GM23338 (cell line): ENCODE results near the gene CSTF3.

Source experiments
- CREB1 ChIP-seq: fragments of 250-450 bp; sonication (Bioruptor Pico); IDR thresholded peaks from 2 replicates; pipeline ENCODE4 v1.5.0; 2020; ENCODE audit warnings: low read depth, mild to moderate bottlenecking, moderate library complexity
- CTCF ChIP-seq, 2 experiments: fragments of 200-600 bp in 1 of 2; sonication (generic) in 1 of 2; conservative IDR thresholded peaks; 2 replicates each; pipeline versions ENCODE4 v1.5.1 to v1.6.1; 2016 to 2017; ENCODE audit warnings: antibody characterized with exemption in 2 of 2, low read depth in 2 of 2, mild to moderate bottlenecking in 2 of 2, moderate library complexity in 1 of 2
- EZH2 ChIP-seq: fragments of 200-600 bp; sonication (generic); IDR thresholded peaks from one replicate; pipeline ENCODE4 v1.8.0; 2017; ENCODE audit warnings: antibody characterized with exemption, mild to moderate bottlenecking, low read depth; ENCODE audit not compliant: unreplicated experiment
- EZH2phosphoT487 ChIP-seq: fragments of 200-600 bp; sonication (generic); IDR thresholded peaks from one replicate; pipeline ENCODE4 v1.8.1; 2018; ENCODE audit warnings: antibody characterized with exemption; ENCODE audit not compliant: unreplicated experiment
- JUNB ChIP-seq: IDR thresholded peaks from one replicate; pipeline ENCODE4 v1.6.1; 2016; ENCODE audit warnings: antibody characterized with exemption; ENCODE audit not compliant: unreplicated experiment
- NANOG ChIP-seq: IDR thresholded peaks from 2 replicates; pipeline ENCODE4 v1.6.1; 2016; ENCODE audit warnings: antibody characterized with exemption, borderline replicate concordance
- POLR2AphosphoS5 ChIP-seq: IDR thresholded peaks from 2 replicates; pipeline ENCODE4 v1.6.1; 2016; ENCODE audit warnings: antibody characterized with exemption, low read depth
- STAT1 ChIP-seq: IDR thresholded peaks from one replicate; pipeline ENCODE4 v1.6.1; 2016; ENCODE audit warnings: antibody characterized with exemption; ENCODE audit not compliant: unreplicated experiment
- ZNF114 ChIP-seq: fragments of 250-450 bp; sonication (Bioruptor Pico); IDR thresholded peaks from 2 replicates; pipeline ENCODE4 v1.5.0; 2020; ENCODE audit warnings: mild to moderate bottlenecking, moderate library complexity
- ZNF331 ChIP-seq: fragments of 250-450 bp; sonication (Bioruptor Pico); IDR thresholded peaks from 2 replicates; pipeline ENCODE4 v1.5.0; 2020; ENCODE audit warnings: low read depth, mild to moderate bottlenecking, moderate library complexity
- ZNF462 ChIP-seq: fragments of 250-450 bp; sonication (Bioruptor Pico); IDR thresholded peaks from 2 replicates; pipeline ENCODE4 v1.5.0; 2020; ENCODE audit warnings: mild to moderate bottlenecking, moderate library complexity
- TF ChIP-seq, protein P1 (sequence below): IDR thresholded peaks from one replicate; pipeline ENCODE4 v1.6.1; 2018; ENCODE audit warnings: antibody characterized with exemption; ENCODE audit not compliant: unreplicated experiment
- TF ChIP-seq, protein P2 (sequence below): IDR thresholded peaks from 2 replicates; pipeline ENCODE4 v1.6.1; 2016; ENCODE audit warnings: antibody characterized with exemption

DNA sequence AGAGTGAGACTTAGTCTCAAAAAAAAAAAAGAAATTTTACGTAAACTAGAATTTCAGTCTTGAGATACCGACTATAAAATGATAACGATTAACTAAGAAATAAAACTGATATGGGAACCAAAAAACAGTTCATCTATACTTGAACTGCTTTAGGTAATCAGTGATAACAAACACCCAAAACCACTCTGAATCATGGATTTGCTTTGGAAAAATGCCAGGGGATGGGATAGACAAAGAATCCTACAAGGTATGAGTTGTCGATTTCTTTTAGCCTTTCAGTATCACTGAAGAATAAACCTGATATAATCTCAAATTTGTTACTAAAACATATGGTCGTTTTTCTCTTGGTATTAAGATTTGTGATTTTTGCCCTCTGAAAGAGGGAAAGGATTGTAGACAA is 13.7 kb downstream of the CSTF3 start:
- no peak for TF ChIP-seq EZH2phosphoT487
- TF ChIP-seq CREB1 (CRISPR knock-in tag), result no peak
- no peak for TF ChIP-seq CTCF (conservative IDR thresholded peaks at IDR 0.05; ENCODE audit: low read depth in 2 of 2)
- no peak for TF ChIP-seq POLR2AphosphoS5
- TF ChIP-seq EZH2, result no peak
- TF ChIP-seq, protein P1, sequence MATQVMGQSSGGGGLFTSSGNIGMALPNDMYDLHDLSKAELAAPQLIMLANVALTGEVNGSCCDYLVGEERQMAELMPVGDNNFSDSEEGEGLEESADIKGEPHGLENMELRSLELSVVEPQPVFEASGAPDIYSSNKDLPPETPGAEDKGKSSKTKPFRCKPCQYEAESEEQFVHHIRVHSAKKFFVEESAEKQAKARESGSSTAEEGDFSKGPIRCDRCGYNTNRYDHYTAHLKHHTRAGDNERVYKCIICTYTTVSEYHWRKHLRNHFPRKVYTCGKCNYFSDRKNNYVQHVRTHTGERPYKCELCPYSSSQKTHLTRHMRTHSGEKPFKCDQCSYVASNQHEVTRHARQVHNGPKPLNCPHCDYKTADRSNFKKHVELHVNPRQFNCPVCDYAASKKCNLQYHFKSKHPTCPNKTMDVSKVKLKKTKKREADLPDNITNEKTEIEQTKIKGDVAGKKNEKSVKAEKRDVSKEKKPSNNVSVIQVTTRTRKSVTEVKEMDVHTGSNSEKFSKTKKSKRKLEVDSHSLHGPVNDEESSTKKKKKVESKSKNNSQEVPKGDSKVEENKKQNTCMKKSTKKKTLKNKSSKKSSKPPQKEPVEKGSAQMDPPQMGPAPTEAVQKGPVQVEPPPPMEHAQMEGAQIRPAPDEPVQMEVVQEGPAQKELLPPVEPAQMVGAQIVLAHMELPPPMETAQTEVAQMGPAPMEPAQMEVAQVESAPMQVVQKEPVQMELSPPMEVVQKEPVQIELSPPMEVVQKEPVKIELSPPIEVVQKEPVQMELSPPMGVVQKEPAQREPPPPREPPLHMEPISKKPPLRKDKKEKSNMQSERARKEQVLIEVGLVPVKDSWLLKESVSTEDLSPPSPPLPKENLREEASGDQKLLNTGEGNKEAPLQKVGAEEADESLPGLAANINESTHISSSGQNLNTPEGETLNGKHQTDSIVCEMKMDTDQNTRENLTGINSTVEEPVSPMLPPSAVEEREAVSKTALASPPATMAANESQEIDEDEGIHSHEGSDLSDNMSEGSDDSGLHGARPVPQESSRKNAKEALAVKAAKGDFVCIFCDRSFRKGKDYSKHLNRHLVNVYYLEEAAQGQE, result no peak
- TF ChIP-seq ZNF331 (CRISPR knock-in tag), result no peak
- no peak for TF ChIP-seq NANOG
- no peak for TF ChIP-seq JUNB
- TF ChIP-seq, protein P2, sequence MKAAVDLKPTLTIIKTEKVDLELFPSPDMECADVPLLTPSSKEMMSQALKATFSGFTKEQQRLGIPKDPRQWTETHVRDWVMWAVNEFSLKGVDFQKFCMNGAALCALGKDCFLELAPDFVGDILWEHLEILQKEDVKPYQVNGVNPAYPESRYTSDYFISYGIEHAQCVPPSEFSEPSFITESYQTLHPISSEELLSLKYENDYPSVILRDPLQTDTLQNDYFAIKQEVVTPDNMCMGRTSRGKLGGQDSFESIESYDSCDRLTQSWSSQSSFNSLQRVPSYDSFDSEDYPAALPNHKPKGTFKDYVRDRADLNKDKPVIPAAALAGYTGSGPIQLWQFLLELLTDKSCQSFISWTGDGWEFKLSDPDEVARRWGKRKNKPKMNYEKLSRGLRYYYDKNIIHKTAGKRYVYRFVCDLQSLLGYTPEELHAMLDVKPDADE, result no peak
- no peak for TF ChIP-seq STAT1
- TF ChIP-seq ZNF114 (CRISPR knock-in tag), result no peak
- TF ChIP-seq ZNF462 (CRISPR knock-in tag), result no peak
